Endodermal cell (in vitro differentiated cells): ENCODE data around the gene MT1H. TPM values are rescaled to one million over a fixed set of nuclear protein-coding genes. Genes with fewer than 3 reads are reported as not detected.

Experiments
- DNase-seq: peaks from one replicate; pipeline ENCODE4 v3.0.0-alpha.2; 2017
- H3K27ac ChIP-seq: 2 replicates; pipeline ENCODE4 v1.5.1; 2013; ENCODE audit warnings: mild to moderate bottlenecking, low read depth, low read length, moderate library complexity
- H3K27me3 ChIP-seq: 2 replicates; pipeline ENCODE4 v1.6.1; 2013; ENCODE audit warnings: mild to moderate bottlenecking, low read length, moderate library complexity; ENCODE audit not compliant: insufficient read depth, control insufficient read depth, poor library complexity, severe bottlenecking
- H3K36me3 ChIP-seq: 2 replicates; pipeline ENCODE4 v1.7.0; 2013; ENCODE audit warnings: mild to moderate bottlenecking, low read length, moderate library complexity; ENCODE audit not compliant: control insufficient read depth, insufficient read depth
- H3K4me1 ChIP-seq: one replicate; pipeline ENCODE4 v1.7.0; 2013; ENCODE audit warnings: low read length; ENCODE audit not compliant: control insufficient read depth, insufficient read depth
- H3K4me3 ChIP-seq: 2 replicates; pipeline ENCODE4 v1.5.1; 2013; ENCODE audit warnings: mild to moderate bottlenecking, low read length, moderate library complexity
- H3K9ac ChIP-seq: 2 replicates; pipeline ENCODE4 v1.6.1; 2013; ENCODE audit warnings: mild to moderate bottlenecking, low read length, moderate library complexity; ENCODE audit not compliant: poor library complexity, severe bottlenecking; ENCODE audit errors: extremely low read depth
- H3K9me3 ChIP-seq: 2 replicates; pipeline ENCODE4 v1.6.1; 2013; ENCODE audit warnings: mild to moderate bottlenecking, low read length, moderate library complexity; ENCODE audit not compliant: control insufficient read depth
- H3K27ac Mint-ChIP-seq: 2 replicates; pipeline ENCODE4 v1.8.0; 2020; ENCODE audit warnings: mixed read lengths
- H3K27me3 Mint-ChIP-seq: 2 replicates; pipeline ENCODE4 v1.8.0; 2021; ENCODE audit warnings: mild to moderate bottlenecking, mixed read lengths; ENCODE audit not compliant: insufficient read depth
- H3K36me3 Mint-ChIP-seq: 2 replicates; pipeline ENCODE4 v1.8.0; 2020; ENCODE audit warnings: low read depth, mixed read lengths
- H3K4me1 Mint-ChIP-seq: 2 replicates; pipeline ENCODE4 v1.8.0; 2020; ENCODE audit warnings: mixed read lengths
- H3K4me3 Mint-ChIP-seq: 2 replicates; pipeline ENCODE4 v1.8.0; 2020; ENCODE audit warnings: mild to moderate bottlenecking, moderate library complexity, mixed read lengths
- H3K9me3 Mint-ChIP-seq: 2 replicates; pipeline ENCODE4 v1.8.0; 2020; ENCODE audit warnings: mild to moderate bottlenecking, mixed read lengths
- CTCF ChIP-seq: fragments of 200-600 bp; sonication (generic); conservative IDR thresholded peaks from 2 replicates; pipeline ENCODE4 v1.5.0; 2021; ENCODE audit warnings: antibody characterized with exemption, mild to moderate bottlenecking
- WGBS, 2 experiments: methylation state at CpG; one replicate each; pipeline versions ENCODE4 v1.1.5 to v1.1.7; 2013; ENCODE audit warnings: missing lambda C conversion rate in 2 of 2, mixed read lengths in 1 of 2; ENCODE audit not compliant: insufficient coverage in 1 of 2, insufficient read length in 1 of 2; 5-methylcytosine and 5-hydroxymethylcytosine counted together
- total RNA-seq, 2 donors: library from RNA; stranded (reverse); fragmentation: NEBNext Ultra II Directional in 1 of 2; extraction: Animal tissue kit (Norgen Biotek cat#: 25700) in 1 of 2; gene quantifications; 2 replicates in 1 of 2; 3 replicates in 1 of 2; pipeline ENCODE4 v1.2.1, GENCODE V29; 2021

The MT1H gene
- total RNA-seq, 2 donors from 2014 or later, result 1.6 TPM; not detected in 1

- H3K27me3 Mint-ChIP-seq, result peaks cover 22% of the 10 kb centered on the region
Observed at GRCh38 chr16:56686758-56687157, 17.1 kb downstream of the MT1H start.

GRCh38 chr16:56688762-56689161 is 19.1 kb downstream of the MT1H start:
- H3K4me1 ChIP-seq, result no peaks in the 10 kb centered on the region
- H3K4me3 ChIP-seq, result no peak overlapping the region
- TF ChIP-seq CTCF, result peak; percentile 25
- Mint-ChIP-seq H3K4me3 (no peak overlapping the region), H3K27ac (no peak overlapping the region), H3K27me3 (peaks cover 6% of the 10 kb centered on the region), H3K4me1 (no peaks in the 10 kb centered on the region), H3K9me3 (peaks cover 14% of the 10 kb centered on the region), H3K36me3 (no peaks in the 10 kb centered on the region)
- no peak overlapping the region for H3K27ac ChIP-seq
- no peak for DNase-seq
- no peak overlapping the region for H3K9ac ChIP-seq
- H3K36me3 ChIP-seq, result no peaks in the 10 kb centered on the region
- H3K9me3 ChIP-seq, result no peaks in the 10 kb centered on the region
- H3K27me3 ChIP-seq, result peaks cover 5% of the 10 kb centered on the region
- 57 to 62% methylated on average over 1 of the region's 1 CpG for WGBS, 2 experiments

More at GRCh38 chr16:56686758-56687157, 17.1 kb downstream of the MT1H start:
- Mint-ChIP-seq H3K4me1 (peaks cover 3% of the 10 kb centered on the region), H3K36me3 (no peaks in the 10 kb centered on the region), H3K27ac (no peak overlapping the region), H3K4me3 (no peak overlapping the region), H3K9me3 (peaks cover 14% of the 10 kb centered on the region)
- Histone ChIP-seq H3K27ac (no peak overlapping the region), H3K9me3 (no peaks in the 10 kb centered on the region), H3K9ac (no peak overlapping the region), H3K36me3 (no peaks in the 10 kb centered on the region), H3K4me3 (no peak overlapping the region), H3K27me3 (peaks cover 24% of the 10 kb centered on the region), H3K4me1 (no peaks in the 10 kb centered on the region)
- TF ChIP-seq CTCF, result no peak
- 92 to 93% methylated on average over 7 of the region's 7 CpGs for WGBS, 2 experiments
- DNase-seq, result no peak

- Mint-ChIP-seq H3K27me3 (peaks cover 5% of the 10 kb centered on the region), H3K4me3 (no peak overlapping the region)
Observed at GRCh38 chr16:56689171-56689570, 19.6 kb downstream of the MT1H start.

More at GRCh38 chr16:56689171-56689570, 19.6 kb downstream of the MT1H start:
- Histone ChIP-seq H3K4me3 (no peak overlapping the region), H3K9ac (no peak overlapping the region), H3K27ac (no peak overlapping the region), H3K4me1 (no peaks in the 10 kb centered on the region), H3K27me3 (peaks cover 4% of the 10 kb centered on the region), H3K9me3 (no peaks in the 10 kb centered on the region), H3K36me3 (no peaks in the 10 kb centered on the region)
- no peak for TF ChIP-seq CTCF
- Mint-ChIP-seq H3K9me3 (peaks cover 14% of the 10 kb centered on the region), H3K27ac (no peak overlapping the region), H3K4me1 (no peaks in the 10 kb centered on the region), H3K36me3 (no peaks in the 10 kb centered on the region)
- no peak for DNase-seq
- 73 to 78% methylated on average over 3 of the region's 3 CpGs for WGBS, 2 experiments
